GM19023 (cell line): ENCODE measurements around the gene LCMT1.
"Not testable (repeated sequence)": the region's sequence is repeated elsewhere in the genome, so short reads cannot be mapped to it uniquely, and the experiment has no call there.

Experiments used
- ATAC-seq: cut with Tn5 transposase; IDR thresholded peaks from one replicate; pipeline ENCODE4 v1.9.1; 2021; ENCODE audit warnings: mild to moderate bottlenecking, moderate library complexity; ENCODE audit not compliant: unreplicated experiment

The LCMT1 gene

GRCh38 chr16:25093208-25094061, 18.1 kb upstream of the LCMT1 start:
- ATAC-seq, result peak; percentile 62

GRCh38 chr16:25094596-25094995, 16.9 kb upstream of the LCMT1 start:
- no peak for ATAC-seq

- no peak for ATAC-seq
These were observed 15.9 kb upstream of the LCMT1 start for GRCh38 chr16:25095636-25096035.

DNA sequence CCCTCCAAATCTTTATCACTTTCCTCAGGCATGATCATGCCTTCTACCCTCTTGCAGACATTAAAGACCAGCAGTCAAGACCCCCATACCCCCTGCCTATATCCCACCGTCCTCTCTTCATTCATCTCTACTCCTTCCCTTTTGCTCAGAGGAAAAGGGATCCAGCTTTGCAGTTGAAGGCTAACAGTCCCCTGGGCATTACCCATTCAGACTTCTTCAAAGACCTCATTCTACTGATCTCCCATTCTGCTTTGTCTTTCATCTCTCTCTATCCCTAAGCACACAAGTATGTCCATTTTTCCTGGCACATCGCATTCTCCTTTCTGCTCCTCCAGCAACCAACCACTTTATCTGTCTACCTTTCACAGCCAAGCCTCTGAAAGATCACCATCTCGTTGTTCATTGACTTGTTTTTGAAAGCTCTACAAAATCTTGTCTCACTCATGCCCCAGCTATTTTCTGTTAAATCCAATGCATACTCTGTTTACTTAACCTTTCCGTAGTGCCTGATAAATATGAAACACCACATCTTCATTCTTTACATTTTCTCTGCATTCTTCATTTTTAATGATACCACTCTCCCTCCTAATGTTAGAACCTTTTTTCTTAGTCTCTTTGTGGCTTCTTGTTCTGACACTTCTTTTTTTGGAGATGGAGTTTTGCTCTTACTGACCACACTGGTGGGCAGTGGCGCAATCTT, 14.1 kb upstream of the LCMT1 start:
- no peak for ATAC-seq

DNA sequence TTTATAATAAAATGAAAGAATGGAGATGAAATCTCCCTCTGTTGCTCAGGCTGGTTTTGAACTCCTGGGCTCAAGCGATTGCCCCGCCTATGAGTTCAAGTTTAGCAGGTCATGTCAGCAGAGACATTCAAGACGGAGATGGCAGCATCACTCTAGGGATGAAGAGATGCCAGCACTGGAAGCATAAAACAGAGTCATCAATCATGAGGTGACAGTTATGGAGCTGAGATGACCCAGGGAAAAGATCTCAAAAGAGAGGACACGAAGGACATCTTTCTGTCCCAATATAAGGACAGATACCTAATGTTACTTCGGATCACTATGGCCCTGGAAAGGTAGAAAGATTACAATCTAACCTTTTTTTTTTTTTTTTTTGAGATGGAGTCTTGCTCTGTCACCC, 11.0 kb upstream of the LCMT1 start:
- ATAC-seq, result no peak

DNA sequence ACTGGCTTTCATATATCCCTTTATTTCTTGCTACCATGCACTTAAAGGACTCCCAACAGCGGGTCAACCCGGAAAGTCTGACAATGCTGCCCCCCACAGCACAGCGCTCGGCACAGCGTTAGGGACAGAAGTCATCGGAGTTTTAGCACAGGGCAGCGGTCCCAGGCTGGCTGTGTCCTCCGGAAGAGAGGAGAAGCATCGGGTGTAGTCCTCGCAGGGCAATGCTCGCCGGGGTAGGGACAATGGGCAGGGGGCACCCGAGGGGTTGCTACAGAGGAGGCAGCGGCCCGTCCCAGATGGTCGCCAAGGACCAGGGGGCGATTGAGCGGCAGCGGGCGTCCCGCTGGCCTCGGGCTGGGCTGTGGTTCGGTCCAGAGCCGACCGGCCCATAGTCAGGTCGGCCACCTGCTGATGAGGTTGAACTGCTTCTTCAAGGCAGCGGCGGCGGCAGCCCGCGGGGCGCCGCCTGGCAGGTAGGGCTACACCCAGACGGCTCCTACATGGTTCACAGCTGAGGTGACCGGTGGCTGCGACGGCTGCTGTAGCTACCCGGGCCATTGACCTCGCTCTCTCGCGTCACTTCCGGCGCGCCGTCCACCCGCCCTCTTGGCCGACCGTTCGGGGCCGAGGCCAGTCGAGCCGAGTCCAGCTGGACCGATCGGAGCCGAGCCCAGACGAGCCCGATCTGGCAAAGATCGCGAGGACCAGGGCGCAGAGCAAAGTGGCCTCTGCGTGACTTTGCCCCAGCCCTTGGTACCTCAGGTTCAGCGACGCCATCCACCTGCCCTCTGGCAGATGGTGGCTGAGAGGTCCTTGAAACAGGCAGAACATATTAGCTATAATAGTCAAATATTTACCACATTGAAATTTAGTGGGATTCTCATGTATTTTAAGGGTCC, 4.7 kb upstream of the LCMT1 start:
- peak; percentile 48 for ATAC-seq

DNA sequence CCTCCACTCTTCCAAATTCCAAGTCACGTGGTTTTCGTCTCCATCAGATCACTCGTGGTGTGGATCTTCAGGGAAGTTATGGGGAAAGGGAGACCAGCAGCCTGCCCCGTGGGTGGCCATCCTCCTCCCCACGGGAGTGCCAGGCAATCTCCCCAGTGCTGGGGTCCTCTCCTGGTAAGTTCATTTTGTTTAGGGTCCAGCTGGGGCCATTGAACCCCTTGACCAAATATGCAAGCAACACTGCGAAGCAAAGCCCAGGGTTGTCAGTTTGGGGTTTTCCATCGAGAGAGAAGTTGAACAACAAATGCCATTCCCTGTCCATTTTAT, 4.1 kb upstream of the LCMT1 start:
- ATAC-seq, result no peak

GRCh38 chr16:25108054-25108453, 3.5 kb upstream of the LCMT1 start:
- no peak for ATAC-seq

GRCh38 chr16:25109643-25110042, 1.9 kb upstream of the LCMT1 start:
- no peak for ATAC-seq

DNA sequence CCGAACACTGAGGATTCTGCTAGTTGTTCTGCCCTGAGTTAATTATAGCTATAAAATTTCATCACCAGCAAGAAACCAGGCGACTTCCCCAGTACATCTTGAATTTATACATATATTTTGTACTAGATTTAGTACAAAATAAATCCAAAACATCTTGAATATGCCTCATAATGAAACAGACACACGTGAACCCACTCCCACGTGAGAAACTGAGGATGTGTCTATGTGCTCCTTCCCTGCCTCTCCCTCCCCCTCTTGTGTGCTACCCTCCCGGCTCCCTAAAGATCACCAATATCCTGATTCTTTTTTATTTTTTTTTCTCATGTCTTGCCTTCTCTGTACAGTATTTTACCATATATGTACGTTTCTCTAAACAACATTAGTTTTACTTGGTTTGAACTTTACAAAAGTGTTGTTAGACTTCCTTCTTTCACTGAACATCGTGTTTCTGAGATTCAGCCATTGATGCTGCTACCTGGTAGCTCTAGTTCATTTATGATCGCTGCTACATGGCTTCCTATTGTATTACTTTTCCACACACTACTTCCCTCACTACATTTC, 1.1 kb upstream of the LCMT1 start:
- ATAC-seq, result no peak

GRCh38 chr16:25114121-25114520, 2.6 kb downstream of the LCMT1 start:
- no peak for ATAC-seq

- no peak for ATAC-seq
These were observed 7.5 kb downstream of the LCMT1 start for GRCh38 chr16:25118851-25119578.

GRCh38 chr16:25121824-25122600, 10.5 kb downstream of the LCMT1 start:
- ATAC-seq, result no peak

GRCh38 chr16:25124503-25124902, 13.0 kb downstream of the LCMT1 start:
- no peak for ATAC-seq

DNA sequence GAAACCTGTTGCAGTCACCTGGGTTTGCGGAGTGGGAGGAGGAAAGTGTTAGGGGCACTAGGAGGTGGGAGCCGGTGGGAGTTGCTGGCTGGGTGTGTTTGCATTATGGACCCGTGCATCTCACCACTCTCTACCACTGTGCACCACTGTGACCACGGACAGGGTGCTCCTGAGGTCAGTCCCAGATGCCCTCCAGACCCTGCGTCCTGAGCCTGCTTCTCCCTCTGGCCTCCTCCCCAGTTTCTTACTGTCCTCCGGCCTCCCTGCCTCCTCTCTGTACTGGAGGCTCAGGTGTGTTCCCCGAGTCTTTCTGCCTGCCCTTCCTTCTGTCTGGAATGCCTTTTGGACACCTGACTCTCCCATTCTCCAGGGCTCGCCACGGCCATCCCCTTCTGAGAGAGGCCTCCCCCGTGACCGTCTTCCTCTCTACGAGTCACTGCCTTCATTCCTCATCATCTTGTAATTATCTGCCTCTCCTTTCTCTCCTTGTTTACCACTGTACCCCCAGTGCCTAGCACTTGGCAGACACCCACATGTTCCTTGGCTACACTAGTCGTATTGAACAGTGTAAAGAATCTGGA, 14.6 kb downstream of the LCMT1 start:
- not testable (repeated sequence) for ATAC-seq

DNA sequence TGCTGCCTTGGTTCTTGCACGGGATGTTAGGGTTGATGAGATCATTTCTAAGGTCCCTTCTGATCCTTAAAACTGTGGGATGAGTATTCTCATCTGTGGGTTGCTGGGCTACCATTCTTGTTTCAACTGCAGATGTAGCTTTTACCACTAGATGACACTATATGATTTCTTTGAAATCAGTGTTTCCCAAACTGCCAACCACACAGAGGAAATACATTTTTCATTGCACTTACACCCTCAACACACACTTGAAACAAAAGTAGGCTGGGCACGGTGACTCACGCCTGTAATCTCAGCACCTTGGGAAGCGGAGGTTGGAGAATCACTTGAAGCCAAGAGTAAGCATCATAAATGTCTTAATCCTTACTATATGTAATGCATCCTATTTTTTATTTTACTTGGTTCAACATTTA, 15.3 kb downstream of the LCMT1 start:
- no peak for ATAC-seq

GRCh38 chr16:25132751-25133150, 21.2 kb downstream of the LCMT1 start:
- not testable (repeated sequence) for ATAC-seq

DNA sequence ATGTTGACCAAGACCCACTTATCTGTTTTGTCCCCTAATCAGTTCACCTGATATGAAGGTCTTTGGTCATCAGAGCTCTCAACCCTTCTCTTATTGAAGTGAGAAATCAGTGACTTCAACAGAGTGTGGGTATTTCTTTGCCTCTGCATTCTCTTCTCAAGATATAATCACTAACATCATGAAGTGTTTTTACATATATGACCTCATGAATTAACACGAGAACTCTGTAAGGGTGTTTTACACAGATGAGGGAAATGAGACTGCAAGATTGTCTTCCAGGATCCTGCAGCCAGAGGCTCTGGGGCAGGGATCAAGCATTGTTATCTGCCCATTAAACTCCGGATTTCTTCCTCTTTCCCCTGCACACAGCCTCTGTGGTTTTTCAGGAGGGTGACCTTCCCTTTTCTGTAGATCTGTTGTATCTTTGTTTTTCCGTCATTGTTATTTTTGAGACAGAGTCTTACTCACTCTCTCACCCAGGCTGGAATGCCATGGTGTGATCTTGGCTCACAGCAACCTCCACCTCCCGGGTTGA, 22.7 kb downstream of the LCMT1 start:
- ATAC-seq, result no peak

DNA sequence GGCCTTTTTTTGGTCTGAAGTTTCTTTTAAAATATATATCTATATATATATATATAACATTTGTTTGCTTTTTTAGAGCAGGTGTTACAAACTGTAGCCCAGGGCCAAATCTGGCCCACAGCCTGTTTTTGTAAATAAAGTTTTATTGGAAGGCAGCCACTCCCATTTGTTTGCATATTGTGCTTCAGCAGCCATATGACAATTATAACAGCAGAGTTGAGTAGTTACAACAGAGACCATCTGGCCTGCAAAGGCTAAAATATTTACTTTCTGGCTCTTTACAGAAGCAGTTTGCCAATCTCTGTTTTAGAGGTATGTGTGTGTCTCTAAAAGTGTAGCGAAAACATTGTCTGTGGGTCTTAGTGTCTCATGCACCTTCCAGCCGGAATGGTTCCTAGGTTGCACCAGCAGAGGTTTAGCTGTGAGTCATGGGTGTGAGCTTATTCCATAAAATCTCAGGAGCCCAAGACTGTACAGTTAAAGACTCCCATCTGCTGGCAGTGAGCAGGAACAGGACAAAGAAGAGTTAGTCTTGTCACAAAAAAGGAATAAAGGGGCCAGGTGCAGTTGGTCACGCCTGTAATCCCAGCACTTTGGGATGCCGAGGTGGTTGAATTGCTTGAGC, 23.8 kb downstream of the LCMT1 start:
- ATAC-seq, result no peak
